Fibroblast of lung (primary cell): ENCODE results near the gene CCDC86. TPM values are rescaled to one million over a fixed set of nuclear protein-coding genes. Genes with fewer than 3 reads are reported as not detected.

ENCODE experiments used
- DNase-seq, 2 donors: peaks; one replicate each; pipeline versions ENCODE4 v3.0.0 to v3.0.0-alpha.2; 2010; ENCODE audit warnings: low read depth in 2 of 2
- H2AFZ ChIP-seq: 2 replicates; pipeline ENCODE4 v1.5.1; 2012; ENCODE audit warnings: low read length, control low read depth, inconsistent platforms
- H3K27ac ChIP-seq: 2 replicates; pipeline ENCODE4 v1.5.1; 2011; ENCODE audit warnings: low read length, control low read depth; ENCODE audit not compliant: insufficient read depth
- H3K27me3 ChIP-seq: 2 replicates; pipeline ENCODE4 v1.5.1; 2011; ENCODE audit warnings: mild to moderate bottlenecking, low read length; ENCODE audit not compliant: control insufficient read depth, insufficient read depth
- H3K36me3 ChIP-seq: 2 replicates; pipeline ENCODE4 v1.5.1; 2011; ENCODE audit warnings: low read length; ENCODE audit not compliant: control insufficient read depth, insufficient read depth
- H3K4me1 ChIP-seq: 2 replicates; pipeline ENCODE4 v1.5.1; 2011; ENCODE audit warnings: low read length; ENCODE audit not compliant: control insufficient read depth, insufficient read depth; ENCODE audit errors: extremely low read depth
- H3K4me2 ChIP-seq: 2 replicates; pipeline ENCODE4 v1.5.1; 2011; ENCODE audit warnings: low read length, control low read depth; ENCODE audit not compliant: insufficient read depth; ENCODE audit errors: extremely low read depth
- H3K4me3 ChIP-seq, 4 experiments: fragments of 200-600 bp in 1 of 4; sonication (generic) in 1 of 4; replicated peaks in 1 of 4; 2 replicates each; pipeline ENCODE4 v1.5.1; 2011 to 2016; ENCODE audit warnings: low read length in 4 of 4, low read depth in 3 of 4, mild to moderate bottlenecking in 3 of 4, control low read depth in 2 of 4, inconsistent platforms in 1 of 4, mixed read lengths in 1 of 4; ENCODE audit not compliant: insufficient read depth in 1 of 4; ENCODE audit errors: control extremely low read depth in 1 of 4
- H3K79me2 ChIP-seq: 2 replicates; pipeline ENCODE4 v1.5.1; 2012; ENCODE audit warnings: mild to moderate bottlenecking, low read length, inconsistent platforms; ENCODE audit not compliant: control insufficient read depth, insufficient read depth
- H3K9ac ChIP-seq: 2 replicates; pipeline ENCODE4 v1.5.1; 2011; ENCODE audit warnings: mild to moderate bottlenecking, low read length, control low read depth; ENCODE audit not compliant: insufficient read depth
- H3K9me3 ChIP-seq: 2 replicates; pipeline ENCODE4 v1.5.1; 2012; ENCODE audit warnings: low read depth, low read length; ENCODE audit not compliant: control insufficient read depth, insufficient read depth
- H4K20me1 ChIP-seq: 2 replicates; pipeline ENCODE4 v1.5.1; 2011; ENCODE audit warnings: low read length; ENCODE audit not compliant: control insufficient read depth, insufficient read depth; ENCODE audit errors: extremely low read depth
- CTCF ChIP-seq, 2 donors: IDR thresholded peaks in 1 of 2; conservative IDR thresholded peaks in 1 of 2; 1 replicate in 1 of 2; 2 replicates in 1 of 2; pipeline ENCODE4 v1.5.1; 2011 to 2012; ENCODE audit warnings: low read length in 2 of 2, control low read depth in 1 of 2, inconsistent platforms in 1 of 2, low read depth in 1 of 2, mild to moderate bottlenecking in 1 of 2
- EZH2 ChIP-seq: IDR thresholded peaks from 2 replicates; pipeline ENCODE4 v1.5.1; 2012; ENCODE audit warnings: low read length, control low read depth, mild to moderate bottlenecking; ENCODE audit errors: missing control alignments
- polyA plus RNA-seq, 2 donors: library from polyadenylated mRNA; depleted of rRNA in 1 of 2; stranded (reverse) in 1 of 2; unstranded in 1 of 2; fragments of >200 nt; gene quantifications; 2 replicates each; pipeline ENCODE4 v1.2.1, GENCODE V29; 2011 to 2012; ENCODE audit warnings: missing spikeins in 1 of 2
- total RNA-seq: library from RNA; depleted of rRNA; stranded (reverse); fragments of >200 nt; gene quantifications from 2 replicates; pipeline ENCODE4 v1.2.1, GENCODE V29; 2014

The CCDC86 gene
- total and polyA plus RNA-seq, 2 donors (not counting 1 experiment from before 2014, with no cell fraction given): 7.4 to 14.9 TPM

- Histone ChIP-seq H3K36me3 (peaks cover 18% of the 10 kb centered on the region), H3K27me3 (no peaks in the 10 kb centered on the region), H3K9me3 (no peaks in the 10 kb centered on the region), H3K79me2 (peaks cover 22% of the 10 kb centered on the region), H3K4me2 (no peak overlapping the region), H3K4me1 (peaks cover 3% of the 10 kb centered on the region), H3K9ac (no peak overlapping the region), H3K27ac (no peak overlapping the region), H3K4me3 (no peak overlapping the region), H4K20me1 (no peaks in the 10 kb centered on the region), H2AFZ (no peak overlapping the region)
- TF ChIP-seq CTCF (conservative IDR thresholded peaks at IDR 0.05 in 1 of 2, IDR thresholded peaks at IDR 0.05 in 1 of 2; ENCODE audit: low read depth in 1 of 2, low read length in 2 of 2): no peak
- TF ChIP-seq EZH2: no peak
- no peak for DNase-seq
Measured at GRCh38 chr11:60899977-60900376, 58.1 kb downstream of the CCDC86 start.

Other genes with a start within 250 kb of the CCDC86 start
- not detected in 2 replicates for gene MS4A8, start 142.5 kb upstream of the CCDC86 start, total RNA-seq
- gene MS4A8, start 142.5 kb upstream of the CCDC86 start, polyA plus RNA-seq: not detected in 2 replicates
- not detected in 2 replicates for gene MS4A18, start 117.4 kb upstream of the CCDC86 start, total RNA-seq
- not detected in 2 replicates for gene MS4A18, start 117.4 kb upstream of the CCDC86 start, polyA plus RNA-seq
- gene MS4A15, start 85.2 kb upstream of the CCDC86 start, total RNA-seq: not detected in 2 replicates
- not detected in 2 replicates for gene MS4A15, start 85.2 kb upstream of the CCDC86 start, polyA plus RNA-seq
- gene MS4A10, start 56.8 kb upstream of the CCDC86 start, total RNA-seq: not detected in 2 replicates
- not detected in 2 replicates for gene MS4A10, start 56.8 kb upstream of the CCDC86 start, polyA plus RNA-seq
- 0.26 and 0.33 TPM in 2 replicates for gene PTGDR2, start 13.8 kb downstream of the CCDC86 start, total RNA-seq
- gene PTGDR2, start 13.8 kb downstream of the CCDC86 start, polyA plus RNA-seq: 0.45 and 2.4 TPM in 2 replicates
- under 0.01 TPM in 1 of 2 replicates, not detected in the other for gene ZP1, start 25.4 kb downstream of the CCDC86 start, total RNA-seq
- gene ZP1, start 25.4 kb downstream of the CCDC86 start, polyA plus RNA-seq: 0.62 TPM in 1 of 2 replicates, not detected in the other
- 34.7 and 37.7 TPM in 2 replicates for gene PRPF19, start 64.5 kb downstream of the CCDC86 start, total RNA-seq
- gene PRPF19, start 64.5 kb downstream of the CCDC86 start, polyA plus RNA-seq: 32.6 and 55.6 TPM in 2 replicates
- 18.7 and 21.5 TPM in 2 replicates for gene TMEM109, start 72.0 kb downstream of the CCDC86 start, total RNA-seq
- 34.9 and 42.4 TPM in 2 replicates for gene TMEM109, start 72.0 kb downstream of the CCDC86 start, polyA plus RNA-seq
- 13.2 and 20.8 TPM in 2 replicates for gene TMEM132A, start 82.3 kb downstream of the CCDC86 start, total RNA-seq
- gene TMEM132A, start 82.3 kb downstream of the CCDC86 start, polyA plus RNA-seq: 6.7 and 6.9 TPM in 2 replicates
- gene SLC15A3, start 110.1 kb downstream of the CCDC86 start, total RNA-seq: 19.5 and 29.9 TPM in 2 replicates
- gene SLC15A3, start 110.1 kb downstream of the CCDC86 start, polyA plus RNA-seq: 5.8 and 10.5 TPM in 2 replicates
- gene CD6, start 129.6 kb downstream of the CCDC86 start, total RNA-seq: not detected in 2 replicates
- gene CD6, start 129.6 kb downstream of the CCDC86 start, polyA plus RNA-seq: not detected in 2 replicates